Measurements from ENCODE around the gene ESRRB.

Gene ESRRB

DNA sequence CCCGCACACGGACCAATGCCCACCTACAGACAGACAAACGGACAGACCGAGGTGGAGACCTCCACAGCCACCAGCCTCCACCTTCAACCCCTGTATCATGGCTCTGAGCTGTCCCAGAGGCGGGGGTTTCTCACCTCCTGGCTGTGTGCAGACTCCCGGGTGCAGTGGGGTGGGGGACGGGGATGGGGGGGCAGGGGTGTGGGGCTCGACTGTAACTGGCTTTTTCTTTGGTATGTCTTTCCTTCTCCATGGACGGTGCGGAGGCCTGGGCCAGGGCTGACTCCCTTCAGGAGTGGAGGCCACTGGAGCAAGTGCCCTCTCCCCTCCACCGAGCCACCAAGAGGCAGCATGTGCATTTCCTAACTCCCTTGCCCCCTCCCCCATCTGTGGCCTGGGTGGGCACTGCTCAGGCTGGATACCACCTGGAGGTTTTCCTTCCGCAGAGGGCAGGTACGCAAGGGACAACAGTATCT lies 122.6 kb downstream of the ESRRB start:
- in situ Hi-C loops (cut with HindIII; ENCODE audit: low sequenced_read_pairs) = no loop called here
- TF ChIP-seq, protein P1, sequence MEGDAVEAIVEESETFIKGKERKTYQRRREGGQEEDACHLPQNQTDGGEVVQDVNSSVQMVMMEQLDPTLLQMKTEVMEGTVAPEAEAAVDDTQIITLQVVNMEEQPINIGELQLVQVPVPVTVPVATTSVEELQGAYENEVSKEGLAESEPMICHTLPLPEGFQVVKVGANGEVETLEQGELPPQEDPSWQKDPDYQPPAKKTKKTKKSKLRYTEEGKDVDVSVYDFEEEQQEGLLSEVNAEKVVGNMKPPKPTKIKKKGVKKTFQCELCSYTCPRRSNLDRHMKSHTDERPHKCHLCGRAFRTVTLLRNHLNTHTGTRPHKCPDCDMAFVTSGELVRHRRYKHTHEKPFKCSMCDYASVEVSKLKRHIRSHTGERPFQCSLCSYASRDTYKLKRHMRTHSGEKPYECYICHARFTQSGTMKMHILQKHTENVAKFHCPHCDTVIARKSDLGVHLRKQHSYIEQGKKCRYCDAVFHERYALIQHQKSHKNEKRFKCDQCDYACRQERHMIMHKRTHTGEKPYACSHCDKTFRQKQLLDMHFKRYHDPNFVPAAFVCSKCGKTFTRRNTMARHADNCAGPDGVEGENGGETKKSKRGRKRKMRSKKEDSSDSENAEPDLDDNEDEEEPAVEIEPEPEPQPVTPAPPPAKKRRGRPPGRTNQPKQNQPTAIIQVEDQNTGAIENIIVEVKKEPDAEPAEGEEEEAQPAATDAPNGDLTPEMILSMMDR (IDR thresholded peaks at IDR 0.05; ENCODE audit: low read depth, low read length) = no peak

GRCh38 chr14:76498976-76499375 lies 123.0 kb downstream of the ESRRB start:
- in situ Hi-C loops (cut with HindIII; ENCODE audit: low sequenced_read_pairs) = no loop called here
- no peak for DNase-seq (ENCODE audit: low read depth, low spot score)
- TF ChIP-seq, protein P1 (IDR thresholded peaks at IDR 0.05; ENCODE audit: low read depth, low read length) = no peak
- no peak overlapping the region for H3K4me3 ChIP-seq (ENCODE audit: low read depth, low read length)

More for the DNA sequence above, 122.6 kb downstream of the ESRRB start:
- no peak for DNase-seq (ENCODE audit: low read depth, low spot score)
- H3K4me3 ChIP-seq (ENCODE audit: low read depth, low read length) = no peak overlapping the region

DNA sequence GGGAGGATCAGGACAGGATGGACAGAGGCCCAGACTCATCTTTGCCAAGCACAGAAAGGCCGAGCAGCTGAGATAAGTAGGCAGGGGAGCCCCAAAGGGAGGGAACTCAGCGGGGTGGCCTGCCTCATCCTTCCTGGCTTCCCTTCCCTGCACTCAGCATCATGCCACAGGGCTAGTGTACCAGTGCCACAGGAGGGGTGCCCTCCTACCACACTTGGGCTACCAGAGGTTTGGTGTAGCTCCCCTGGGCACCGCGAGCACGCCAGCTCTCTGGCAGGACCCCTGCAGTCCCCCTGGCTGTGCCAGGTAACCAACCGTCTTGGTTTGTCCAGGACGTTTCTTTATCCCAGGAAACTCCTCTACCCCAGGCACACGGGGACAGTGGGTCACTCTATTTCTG lies 123.5 kb downstream of the ESRRB start:
- no peak overlapping the region for H3K4me3 ChIP-seq (ENCODE audit: low read depth, low read length)
- TF ChIP-seq, protein P1 (IDR thresholded peaks at IDR 0.05; ENCODE audit: low read depth, low read length) = no peak
- no peak for DNase-seq (ENCODE audit: low read depth, low spot score)
- in situ Hi-C loops (cut with HindIII; ENCODE audit: low sequenced_read_pairs) = no loop called here

DNA sequence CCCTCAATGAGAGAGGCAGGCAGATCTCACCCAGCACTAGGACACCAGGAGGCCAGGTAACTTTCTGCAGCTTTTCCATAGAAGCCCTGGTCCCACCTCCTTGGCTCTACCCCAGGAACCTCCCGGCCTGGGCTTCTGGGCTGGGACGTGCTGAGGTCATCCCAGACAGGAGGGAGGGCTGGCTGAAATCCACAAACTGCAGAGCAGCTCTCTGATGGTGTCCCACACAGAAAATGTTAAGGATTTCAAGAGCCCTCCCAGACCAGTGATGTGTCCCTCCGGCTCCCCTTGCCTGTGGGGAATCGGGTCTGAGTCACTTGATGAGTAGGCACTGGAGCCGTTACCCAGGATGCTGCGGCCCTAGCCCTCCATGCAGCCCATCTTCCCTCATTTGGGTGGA lies 124.1 kb downstream of the ESRRB start:
- TF ChIP-seq, protein P1 (IDR thresholded peaks at IDR 0.05; ENCODE audit: low read depth, low read length) = no peak
- no peak overlapping the region for H3K4me3 ChIP-seq (ENCODE audit: low read depth, low read length)
- in situ Hi-C loops (cut with HindIII; ENCODE audit: low sequenced_read_pairs) = no loop called here
- DNase-seq (ENCODE audit: low read depth, low spot score) = no peak

DNA sequence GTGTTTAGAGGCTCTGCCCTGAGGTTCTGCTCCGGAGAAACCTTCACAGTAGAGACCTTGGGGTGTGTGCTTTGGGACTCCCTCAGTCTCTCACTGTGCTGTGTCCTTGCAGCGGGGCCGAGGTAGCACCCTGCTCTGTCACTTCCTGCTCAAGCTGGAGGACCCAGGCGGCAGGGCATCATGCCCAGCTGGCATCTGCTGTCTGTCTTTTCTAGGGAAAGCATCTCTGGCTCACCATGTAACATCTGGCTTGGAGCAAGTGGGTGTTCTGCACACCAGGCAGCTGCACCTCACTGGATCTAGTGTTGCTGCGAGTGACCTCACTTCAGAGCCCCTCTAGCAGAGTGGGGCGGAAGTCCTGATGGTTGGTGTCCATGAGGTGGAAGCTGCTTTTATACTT lies 124.5 kb downstream of the ESRRB start:
- DNase-seq (ENCODE audit: low read depth, low spot score) = no peak
- TF ChIP-seq, protein P1 (IDR thresholded peaks at IDR 0.05; ENCODE audit: low read depth, low read length) = no peak
- H3K4me3 ChIP-seq (ENCODE audit: low read depth, low read length) = no peak overlapping the region
- in situ Hi-C loops (cut with HindIII; ENCODE audit: low sequenced_read_pairs) = no loop called here

DNA sequence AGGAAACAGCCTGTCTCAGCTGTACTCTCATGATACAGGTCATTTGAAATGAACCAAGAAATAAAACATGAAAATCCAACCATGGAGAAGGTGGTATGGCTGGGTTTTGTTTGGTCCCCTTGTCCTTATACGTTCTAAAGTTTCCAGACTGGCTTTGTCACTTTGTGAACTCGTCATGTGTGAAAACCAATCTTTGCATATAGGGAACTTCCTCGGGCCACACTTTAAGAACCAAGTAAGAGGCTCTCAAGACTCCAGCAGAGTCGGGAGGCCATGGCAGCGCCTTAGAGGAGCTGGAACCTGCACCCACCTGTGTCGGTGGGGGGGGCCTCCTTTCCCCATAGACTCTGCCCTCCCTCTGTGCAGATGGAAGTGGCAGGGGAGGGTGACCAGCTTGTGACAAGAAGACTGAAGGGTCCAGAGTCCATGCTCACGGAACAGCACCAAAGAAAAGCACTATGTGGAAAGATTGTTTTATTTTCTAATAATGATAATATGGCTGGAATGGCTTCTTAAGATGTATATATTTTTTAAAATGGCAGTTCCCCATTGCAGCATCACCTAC lies 125.3 kb downstream of the ESRRB start:
- DNase-seq (ENCODE audit: low read depth, low spot score) = no peak
- H3K4me3 ChIP-seq (ENCODE audit: low read depth, low read length) = no peak overlapping the region
- in situ Hi-C loops (cut with HindIII; ENCODE audit: low sequenced_read_pairs) = no loop called here
- TF ChIP-seq, protein P1 (IDR thresholded peaks at IDR 0.05; ENCODE audit: low read depth, low read length) = no peak

Data from astrocyte of the spinal cord (primary cell).